Measurements from ENCODE around the gene DNAJC15. TPM values are rescaled to one million over a fixed set of nuclear protein-coding genes. Genes with fewer than 3 reads are reported as not detected.
A peak's percentile ranks its signal among the peaks of the same experiment; 100 is the strongest.

DNAJC15 gene
- total and polyA plus RNA-seq, 2 donors (not counting 1 experiment from before 2014, with no cell fraction given), result 18.5 to 34.6 TPM

DNA sequence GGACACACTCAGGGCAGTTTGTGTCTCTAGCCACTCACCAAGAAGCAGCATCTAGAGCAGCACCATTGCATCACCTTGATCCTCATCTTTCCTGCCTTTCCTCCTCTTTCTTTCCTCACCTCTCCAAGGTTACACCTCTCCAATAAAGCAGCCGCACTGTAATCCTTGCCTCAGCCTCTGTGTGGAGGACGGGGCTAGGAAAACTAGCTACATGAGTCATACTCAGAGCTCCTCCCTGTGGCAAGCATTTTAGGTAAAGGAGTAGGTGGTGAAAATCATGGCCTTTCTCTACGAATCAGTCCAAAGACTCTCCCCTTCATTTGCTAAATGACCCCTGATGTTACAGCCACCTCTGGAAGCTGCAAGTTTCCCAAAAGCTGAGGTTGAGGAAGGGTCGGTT, 108.9 kb downstream of the DNAJC15 start:
- Histone ChIP-seq H3K9me3 (ENCODE audit: control insufficient read depth, insufficient read depth, low read depth, low read length) (no peaks in the 10 kb centered on the region), H3K36me3 (ENCODE audit: control insufficient read depth, insufficient read depth, low read length) (no peaks in the 10 kb centered on the region), H3K27ac (ENCODE audit: insufficient read depth, low read length) (no peak overlapping the region), H3K4me1 (ENCODE audit: control insufficient read depth, extremely low read depth, insufficient read depth, low read length) (no peaks in the 10 kb centered on the region), H3K4me2 (ENCODE audit: extremely low read depth, insufficient read depth, low read length) (no peak overlapping the region), H3K9ac (ENCODE audit: insufficient read depth, low read length) (no peak overlapping the region), H4K20me1 (ENCODE audit: control insufficient read depth, extremely low read depth, insufficient read depth, low read length) (no peaks in the 10 kb centered on the region), H3K79me2 (ENCODE audit: control insufficient read depth, insufficient read depth, low read length) (no peaks in the 10 kb centered on the region), H3K27me3 (ENCODE audit: control insufficient read depth, insufficient read depth, low read length) (no peaks in the 10 kb centered on the region), H3K4me3 (replicated peaks in 1 of 4; ENCODE audit: control extremely low read depth in 1 of 4, insufficient read depth in 1 of 4, low read depth in 3 of 4, low read length in 4 of 4) (no peak overlapping the region), H2AFZ (ENCODE audit: low read length) (no peak overlapping the region)
- TF ChIP-seq, protein P1, sequence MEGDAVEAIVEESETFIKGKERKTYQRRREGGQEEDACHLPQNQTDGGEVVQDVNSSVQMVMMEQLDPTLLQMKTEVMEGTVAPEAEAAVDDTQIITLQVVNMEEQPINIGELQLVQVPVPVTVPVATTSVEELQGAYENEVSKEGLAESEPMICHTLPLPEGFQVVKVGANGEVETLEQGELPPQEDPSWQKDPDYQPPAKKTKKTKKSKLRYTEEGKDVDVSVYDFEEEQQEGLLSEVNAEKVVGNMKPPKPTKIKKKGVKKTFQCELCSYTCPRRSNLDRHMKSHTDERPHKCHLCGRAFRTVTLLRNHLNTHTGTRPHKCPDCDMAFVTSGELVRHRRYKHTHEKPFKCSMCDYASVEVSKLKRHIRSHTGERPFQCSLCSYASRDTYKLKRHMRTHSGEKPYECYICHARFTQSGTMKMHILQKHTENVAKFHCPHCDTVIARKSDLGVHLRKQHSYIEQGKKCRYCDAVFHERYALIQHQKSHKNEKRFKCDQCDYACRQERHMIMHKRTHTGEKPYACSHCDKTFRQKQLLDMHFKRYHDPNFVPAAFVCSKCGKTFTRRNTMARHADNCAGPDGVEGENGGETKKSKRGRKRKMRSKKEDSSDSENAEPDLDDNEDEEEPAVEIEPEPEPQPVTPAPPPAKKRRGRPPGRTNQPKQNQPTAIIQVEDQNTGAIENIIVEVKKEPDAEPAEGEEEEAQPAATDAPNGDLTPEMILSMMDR (conservative IDR thresholded peaks at IDR 0.05 in 1 of 2, IDR thresholded peaks at IDR 0.05 in 1 of 2; ENCODE audit: low read depth in 1 of 2, low read length in 2 of 2), result peak in 1 of 2 donors; percentile 35
- TF ChIP-seq EZH2 (IDR thresholded peaks at IDR 0.05; ENCODE audit: low read length, missing control alignments), result no peak
- DNase-seq (ENCODE audit: low read depth in 2 of 2), result peak; percentile 44 to 54

DNA sequence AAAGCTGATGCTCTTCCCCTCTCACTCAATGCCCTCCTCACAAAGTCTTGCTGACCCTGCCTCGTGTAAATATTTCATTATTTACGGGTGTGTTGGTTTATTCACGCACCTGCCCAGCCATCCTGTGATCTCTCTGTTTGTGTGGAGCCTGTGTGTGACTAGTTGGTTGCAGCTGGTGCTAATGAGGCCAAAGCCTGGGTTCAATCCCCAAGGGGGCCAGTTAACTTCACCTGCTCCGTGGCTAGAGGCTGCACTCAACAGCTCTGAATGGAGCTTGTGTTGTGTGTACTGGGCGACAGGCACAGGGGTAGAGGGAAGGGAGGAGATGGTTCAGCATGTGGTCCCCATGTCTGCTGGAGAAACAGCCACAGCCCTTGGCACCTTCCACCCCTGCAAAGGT, 109.5 kb downstream of the DNAJC15 start:
- H3K27me3 ChIP-seq (ENCODE audit: control insufficient read depth, insufficient read depth, low read length), result no peaks in the 10 kb centered on the region
- H3K9ac ChIP-seq (ENCODE audit: insufficient read depth, low read length), result no peak overlapping the region
- no peak for TF ChIP-seq EZH2 (IDR thresholded peaks at IDR 0.05; ENCODE audit: low read length, missing control alignments)
- TF ChIP-seq, protein P1 (conservative IDR thresholded peaks at IDR 0.05 in 1 of 2, IDR thresholded peaks at IDR 0.05 in 1 of 2; ENCODE audit: low read depth in 1 of 2, low read length in 2 of 2), result no peak
- no peak overlapping the region for H3K27ac ChIP-seq (ENCODE audit: insufficient read depth, low read length)
- H4K20me1 ChIP-seq (ENCODE audit: control insufficient read depth, extremely low read depth, insufficient read depth, low read length), result no peaks in the 10 kb centered on the region
- DNase-seq (ENCODE audit: low read depth in 2 of 2), result no peak
- no peak overlapping the region for H3K4me2 ChIP-seq (ENCODE audit: extremely low read depth, insufficient read depth, low read length)
- no peaks in the 10 kb centered on the region for H3K36me3 ChIP-seq (ENCODE audit: control insufficient read depth, insufficient read depth, low read length)
- no peaks in the 10 kb centered on the region for H3K4me1 ChIP-seq (ENCODE audit: control insufficient read depth, extremely low read depth, insufficient read depth, low read length)
- no peaks in the 10 kb centered on the region for H3K9me3 ChIP-seq (ENCODE audit: control insufficient read depth, insufficient read depth, low read depth, low read length)
- no peak overlapping the region for H3K4me3 ChIP-seq (replicated peaks in 1 of 4; ENCODE audit: control extremely low read depth in 1 of 4, insufficient read depth in 1 of 4, low read depth in 3 of 4, low read length in 4 of 4)
- no peak overlapping the region for H2AFZ ChIP-seq (ENCODE audit: low read length)
- H3K79me2 ChIP-seq (ENCODE audit: control insufficient read depth, insufficient read depth, low read length), result no peaks in the 10 kb centered on the region

DNA sequence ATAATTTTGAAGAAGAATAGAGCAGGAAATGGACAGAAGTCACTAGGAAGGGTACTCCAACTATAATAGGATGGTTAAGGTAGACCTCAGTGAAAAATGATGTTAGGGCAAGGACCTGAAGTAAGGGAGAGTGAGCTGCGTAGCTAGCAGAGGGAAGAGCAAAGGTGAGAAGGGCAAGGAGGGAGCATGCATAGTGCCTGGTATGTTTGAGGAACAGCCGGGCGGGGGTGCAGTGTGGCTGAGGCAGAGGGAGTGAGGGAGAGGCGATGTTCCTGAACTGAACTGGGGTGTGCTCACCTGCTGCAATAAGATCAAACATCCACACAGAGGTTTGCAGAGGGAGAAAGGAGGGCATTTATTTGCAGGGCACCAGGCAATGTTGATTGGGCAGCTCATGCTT, 110.4 kb downstream of the DNAJC15 start:
- no peak overlapping the region for H3K9ac ChIP-seq (ENCODE audit: insufficient read depth, low read length)
- H3K4me2 ChIP-seq (ENCODE audit: extremely low read depth, insufficient read depth, low read length), result no peak overlapping the region
- H3K36me3 ChIP-seq (ENCODE audit: control insufficient read depth, insufficient read depth, low read length), result no peaks in the 10 kb centered on the region
- no peaks in the 10 kb centered on the region for H3K4me1 ChIP-seq (ENCODE audit: control insufficient read depth, extremely low read depth, insufficient read depth, low read length)
- H3K4me3 ChIP-seq (replicated peaks in 1 of 4; ENCODE audit: control extremely low read depth in 1 of 4, insufficient read depth in 1 of 4, low read depth in 3 of 4, low read length in 4 of 4), result no peak overlapping the region
- TF ChIP-seq, protein P1 (conservative IDR thresholded peaks at IDR 0.05 in 1 of 2, IDR thresholded peaks at IDR 0.05 in 1 of 2; ENCODE audit: low read depth in 1 of 2, low read length in 2 of 2), result no peak
- no peak for TF ChIP-seq EZH2 (IDR thresholded peaks at IDR 0.05; ENCODE audit: low read length, missing control alignments)
- no peak overlapping the region for H3K27ac ChIP-seq (ENCODE audit: insufficient read depth, low read length)
- DNase-seq (ENCODE audit: low read depth in 2 of 2), result no peak
- H2AFZ ChIP-seq (ENCODE audit: low read length), result no peak overlapping the region
- no peaks in the 10 kb centered on the region for H3K9me3 ChIP-seq (ENCODE audit: control insufficient read depth, insufficient read depth, low read depth, low read length)
- H3K27me3 ChIP-seq (ENCODE audit: control insufficient read depth, insufficient read depth, low read length), result peaks cover 3% of the 10 kb centered on the region
- H4K20me1 ChIP-seq (ENCODE audit: control insufficient read depth, extremely low read depth, insufficient read depth, low read length), result no peaks in the 10 kb centered on the region
- H3K79me2 ChIP-seq (ENCODE audit: control insufficient read depth, insufficient read depth, low read length), result no peaks in the 10 kb centered on the region

Measured in fibroblast of lung (primary cell).